ENCODE data around the gene JAG2. TPM values are rescaled to one million over a fixed set of nuclear protein-coding genes. Genes with fewer than 3 reads are reported as not detected.

Gene JAG2
- total and polyA plus RNA-seq, 2 of the 4 experiments (the other 2 are of a cell fraction): 0.18 to 0.58 TPM

- H3K56ac ChIP-seq (ENCODE audit: extremely low read depth, insufficient read depth, low read length): no peak overlapping the region
- no peak overlapping the region for H4K91ac ChIP-seq (ENCODE audit: insufficient read depth, low read depth, low read length)
- peaks cover 6% of the 10 kb centered on the region; the same call in 1 of the 2 replicates for H3K9me3 ChIP-seq (ENCODE audit: control insufficient read depth, insufficient read depth, low read length)
- ChIA-PET POLR2A (ENCODE audit: unreplicated experiment) (no interaction called here), CTCF (no interaction called here)
- no peak overlapping the region for H3K23ac ChIP-seq (ENCODE audit: low read depth, low read length)
- no peak overlapping the region for H3K9ac ChIP-seq (ENCODE audit: low read depth, low read length)
- TF ChIP-seq RAD21 (IDR thresholded peaks at IDR 0.05; ENCODE audit: low read length) (no peak), CEBPB (IDR thresholded peaks at IDR 0.05; ENCODE audit: low read depth, low read length) (no peak), USF2 (IDR thresholded peaks at IDR 0.05; ENCODE audit: low read depth, low read length) (no peak)
- no TSS peak for BruUV-seq (replicated peaks)
- H3K18ac ChIP-seq (ENCODE audit: low read depth, low read length): no peak overlapping the region
- H2AK9ac ChIP-seq (replicated peaks; ENCODE audit: low read depth, low read length, poor library complexity): no peak overlapping the region
- H2BK120ac ChIP-seq (ENCODE audit: low read depth, low read length): no peak overlapping the region
- in situ Hi-C loops (cut with MboI; ENCODE audit: low sequenced_read_pairs): loop anchor here (10.0 kb wide), 1 partner anchor 256 kb away; no protein-coding TSS in a partner anchor
- H2BK15ac ChIP-seq (ENCODE audit: low read depth, low read length): no peak overlapping the region
- no peaks in the 10 kb centered on the region for H3K36me3 ChIP-seq (ENCODE audit: control insufficient read depth, insufficient read depth, low read length)
- H3K79me1 ChIP-seq (ENCODE audit: low read depth in 1 of 2, low read length in 2 of 2): peaks cover 0 to 7% of the 10 kb centered on the region in 2 experiments; a peak in 3 of 4 replicates
- DNase-seq (no peak), ATAC-seq (ENCODE audit: low read depth) (no peak)
- no peak overlapping the region for H4K5ac ChIP-seq (ENCODE audit: low read depth, low read length)
- H4K8ac ChIP-seq (ENCODE audit: low read depth in 2 of 2, low read length in 2 of 2): no peak overlapping the region
- no peak overlapping the region for H3K14ac ChIP-seq (replicated peaks; ENCODE audit: low read depth, low read length)
- dilution Hi-C loops (cut with HindIII; ENCODE audit: low sequenced_read_pairs, unreplicated experiment): no loop called here
- H3K4me3 ChIP-seq (ENCODE audit: insufficient read depth, low read depth, low read length): no peak overlapping the region
- intact Hi-C loops (cut with micrococcal nuclease): no loop called here
- no peak overlapping the region for H3K4me2 ChIP-seq (ENCODE audit: low read depth, low read length)
- H3K27ac ChIP-seq (ENCODE audit: insufficient read depth, low read length): no peak overlapping the region
- H2AFZ ChIP-seq (replicated peaks; ENCODE audit: low read length, poor library complexity): no peak overlapping the region
- H3K27me3 ChIP-seq (ENCODE audit: control insufficient read depth, insufficient read depth, low read length): peaks cover 22% of the 10 kb centered on the region
- no peak overlapping the region for H2BK5ac ChIP-seq (ENCODE audit: low read depth, low read length, poor library complexity, severe bottlenecking)
- no peak overlapping the region for H2AK5ac ChIP-seq (ENCODE audit: low read depth, low read length)
- WGBS, 2 experiments (ENCODE audit: extremely low coverage in 2 of 2, insufficient read length in 1 of 2): no CpG with 5 or more reads among the region's 8 CpGs
- H4K20me1 ChIP-seq (ENCODE audit: insufficient read depth, low read length): no peaks in the 10 kb centered on the region
- H3K4ac ChIP-seq (ENCODE audit: low read depth, low read length): no peak overlapping the region
- no peak overlapping the region for H2BK20ac ChIP-seq (ENCODE audit: low read depth, low read length)
- H3K9me1 ChIP-seq (ENCODE audit: insufficient read depth, low read length): peaks cover 6% of the 10 kb centered on the region; the same call in 1 of the 2 replicates
- H3K4me1 ChIP-seq (ENCODE audit: control insufficient read depth, insufficient read depth, low read length): peaks cover 7% of the 10 kb centered on the region
These were observed 70.3 kb downstream of the JAG2 start for GRCh38 chr14:105098316-105098715.

Measured in IMR-90 (cell line).